ENCODE data around the gene CSE1L. TPM values are rescaled to one million over a fixed set of nuclear protein-coding genes. Genes with fewer than 3 reads are reported as not detected.

CSE1L gene
- 272 and 295 TPM in 2 replicates for total RNA-seq (2014; rRNA removed)
- Bru-seq, nascent RNA: percentile 90 among the genes with signal in this experiment
- percentile 94 among the genes with signal in this experiment for BruChase-seq, experiment 1, labeled RNA remaining after a 6-hour chase
- BruChase-seq, experiment 2, labeled RNA remaining after a 2-hour chase: percentile 89 among the genes with signal in this experiment
- long read RNA-seq, transcript CSE1L-201 (25 exons, 3,553 nt): major isoform, 98 of 137 reads
- long read RNA-seq, partial matches to known transcripts: 28 of 137 reads
- long read RNA-seq, other reads (novel, unspliced or antisense): 11 of 137 reads

- H3K4me2 ChIP-seq (ENCODE audit: low read length): peak within 1 kb of the TSS; percentile 86
- no peaks in the 10 kb centered on the region for H3K27me3 ChIP-seq (ENCODE audit: low read length)
- peak; percentile 99 for DNase-seq
- TF ChIP-seq CTCF (conservative IDR thresholded peaks at IDR 0.05; ENCODE audit: low read depth, low read length): no peak
- H3K27ac ChIP-seq (ENCODE audit: low read length): peak within 1 kb of the TSS; percentile 73
- peak within 1 kb of the TSS; percentile 96 for H3K4me3 ChIP-seq (ENCODE audit: low read length)
- peak; percentile 92 for ATAC-seq
- H3F3A ChIP-seq (ENCODE audit: low read length, unreplicated experiment): no peaks in the 10 kb centered on the region
- POLR2A ChIA-PET (ENCODE audit: unreplicated experiment): interaction anchor here (0.5 to 0.9 kb wide), 4 partner anchors 171 to 1074 kb away, joined by 4 to 12 read pairs (median 8); no protein-coding TSS in a partner anchor
- peak within 1 kb of the TSS; percentile 95 for H3K9ac ChIP-seq (ENCODE audit: low read length)
- BruUV-seq (replicated peaks): TSS peak; percentile 41
- H3K9me3 ChIP-seq (ENCODE audit: low read length): no peaks in the 10 kb centered on the region
- peaks cover 25% of the 10 kb centered on the region for H3K4me1 ChIP-seq (ENCODE audit: insufficient read depth, low read length)
- CTCF ChIA-PET: no interaction called here
- H3K79me2 ChIP-seq (ENCODE audit: low read length): peaks cover 48% of the 10 kb centered on the region
- no peaks in the 10 kb centered on the region for H3K9me2 ChIP-seq (replicated peaks; ENCODE audit: low read length)
- intact Hi-C loops (cut with micrococcal nuclease): no loop called here
- peaks cover 31% of the 10 kb centered on the region for H4K20me1 ChIP-seq (ENCODE audit: low read length)
- peaks cover 29% of the 10 kb centered on the region for H3K36me3 ChIP-seq (ENCODE audit: low read depth, low read length)
- peak within 1 kb of the TSS; percentile 83 for H2AFZ ChIP-seq (ENCODE audit: low read length)
These were observed at the start of gene CSE1L for GRCh38 chr20:49046087-49046900. CSE1L (plus strand) TSS chr20:49046312; CDS start chr20:49058464, 12,152 bp downstream.

- ATAC-seq (no peak), DNase-seq (no peak)
- no peaks in the 10 kb centered on the region for H3K27me3 ChIP-seq (ENCODE audit: low read length)
- BruUV-seq (replicated peaks): no TSS peak
- ChIA-PET CTCF (interaction anchor here (0.5 kb wide), 1 partner anchor 44 kb away, joined by 7 read pairs; no protein-coding TSS in a partner anchor), POLR2A (ENCODE audit: unreplicated experiment) (no interaction called here)
- H4K20me1 ChIP-seq (ENCODE audit: low read length): no peaks in the 10 kb centered on the region
- no peaks in the 10 kb centered on the region for H3K4me1 ChIP-seq (ENCODE audit: insufficient read depth, low read length)
- TF ChIP-seq EZH2 (IDR thresholded peaks at IDR 0.05; ENCODE audit: low read length, unreplicated experiment) (no peak), EZH2phosphoT487 (IDR thresholded peaks at IDR 0.05; ENCODE audit: borderline replicate concordance, low read length) (no peak)
- no peaks in the 10 kb centered on the region for H3K9me2 ChIP-seq (replicated peaks; ENCODE audit: low read length)
- no peak overlapping the region for H3K9ac ChIP-seq (ENCODE audit: low read length)
- no peaks in the 10 kb centered on the region for H3K9me3 ChIP-seq (ENCODE audit: low read length)
- no peak overlapping the region for H2AFZ ChIP-seq (ENCODE audit: low read length)
- no peak overlapping the region for H3K4me2 ChIP-seq (ENCODE audit: low read length)
- H3K79me2 ChIP-seq (ENCODE audit: low read length): no peaks in the 10 kb centered on the region
- peaks cover 54% of the 10 kb centered on the region for H3K36me3 ChIP-seq (ENCODE audit: low read depth, low read length)
- H3K27ac ChIP-seq (ENCODE audit: low read length): no peak overlapping the region
- H3F3A ChIP-seq (ENCODE audit: low read length, unreplicated experiment): no peaks in the 10 kb centered on the region
- no peak overlapping the region for H3K4me3 ChIP-seq (ENCODE audit: low read length)
- intact Hi-C loops (cut with micrococcal nuclease): no loop called here
These were observed 45.9 kb upstream of the CSE1L start for GRCh38 chr20:48999890-49000870.

GRCh38 chr20:49001741-49002140 lies 44.4 kb upstream of the CSE1L start:
- Histone ChIP-seq H4K20me1 (ENCODE audit: low read length) (no peaks in the 10 kb centered on the region), H3K4me1 (ENCODE audit: insufficient read depth, low read length) (no peaks in the 10 kb centered on the region), H3K4me2 (ENCODE audit: low read length) (no peak overlapping the region), H2AFZ (ENCODE audit: low read length) (no peak overlapping the region), H3K9me3 (ENCODE audit: low read length) (no peaks in the 10 kb centered on the region), H3K79me2 (ENCODE audit: low read length) (no peaks in the 10 kb centered on the region), H3K27me3 (ENCODE audit: low read length) (no peaks in the 10 kb centered on the region), H3K4me3 (ENCODE audit: low read length) (no peak overlapping the region), H3K9ac (ENCODE audit: low read length) (no peak overlapping the region), H3F3A (ENCODE audit: low read length, unreplicated experiment) (no peaks in the 10 kb centered on the region), H3K9me2 (replicated peaks; ENCODE audit: low read length) (no peaks in the 10 kb centered on the region), H3K27ac (ENCODE audit: low read length) (no peak overlapping the region), H3K36me3 (ENCODE audit: low read depth, low read length) (peaks cover 53% of the 10 kb centered on the region)
- TF ChIP-seq EZH2 (IDR thresholded peaks at IDR 0.05; ENCODE audit: low read length, unreplicated experiment) (no peak), EZH2phosphoT487 (IDR thresholded peaks at IDR 0.05; ENCODE audit: borderline replicate concordance, low read length) (no peak)
- no peak for ATAC-seq
- ChIA-PET POLR2A (ENCODE audit: unreplicated experiment) (no interaction called here), CTCF (no interaction called here)
- intact Hi-C loops (cut with micrococcal nuclease): no loop called here
- no peak for DNase-seq
- BruUV-seq (replicated peaks): no TSS peak
